ENCODE data around the gene PIGQ. TPM values are rescaled to one million over a fixed set of nuclear protein-coding genes. Genes with fewer than 3 reads are reported as not detected.
A peak's percentile ranks its signal among the peaks of the same experiment; 100 is the strongest.

The PIGQ gene
- polyA plus RNA-seq (2012; rRNA removed): 38.7 and 41.0 TPM in 2 replicates
- polyA plus RNA-seq (2012; cell fraction: cytosol; rRNA removed): 12.1 and 22.4 TPM in 2 replicates
- polyA plus RNA-seq (2012; cell fraction: nucleus; rRNA removed): 154 and 238 TPM in 2 replicates

- Histone ChIP-seq H3K4me1 (ENCODE audit: control insufficient read depth in 1 of 2, insufficient read depth in 2 of 2, low read depth in 1 of 2, low read length in 1 of 2) (peaks cover 11 to 56% of the 10 kb centered on the region in 2 experiments; a peak in 2 of 4 replicates), H3K9ac (peak within 1 kb of the TSS; percentile 83), H3K4me3 (ENCODE audit: low read depth in 2 of 2, low read length in 1 of 2) (peak within 1 kb of the TSS; percentile 93 to 99), H2AFZ (ENCODE audit: low read depth) (peak within 1 kb of the TSS; percentile 81; the same call in 1 of the 2 replicates), H3K4me2 (peak within 1 kb of the TSS; percentile 97), H3K9me3 (no peaks in the 10 kb centered on the region), H3K36me3 (replicated peaks in 1 of 2; ENCODE audit: control insufficient read depth in 1 of 2, insufficient read depth in 2 of 2, low read length in 1 of 2) (peaks cover 0 to 13% of the 10 kb centered on the region in 2 experiments), H3K79me2 (ENCODE audit: insufficient read depth) (peaks cover 17% of the 10 kb centered on the region), H3K27me3 (ENCODE audit: insufficient read depth) (no peaks in the 10 kb centered on the region), H3K9me2 (no peaks in the 10 kb centered on the region), H4K20me1 (ENCODE audit: insufficient read depth) (no peaks in the 10 kb centered on the region), H3K27ac (ENCODE audit: low read depth in 2 of 2, low read length in 1 of 2) (peak within 1 kb of the TSS; percentile 59 to 90; a peak in 3 of 4 replicates), H3F3A (replicated peaks; ENCODE audit: insufficient read depth) (no peaks in the 10 kb centered on the region)
- DNase-seq: peak; percentile 91
- POLR2A ChIA-PET: interaction anchor here (1.2 kb wide), 1 partner anchor 19 kb away, joined by 3 read pairs; no protein-coding TSS in a partner anchor
- TF ChIP-seq TAF1 (IDR thresholded peaks at IDR 0.05; ENCODE audit: borderline replicate concordance, low read depth, low read length): peak; percentile 51; the same call in 1 of the 2 replicates
- TF ChIP-seq MEF2A (IDR thresholded peaks at IDR 0.05; ENCODE audit: borderline replicate concordance, low read depth): no peak
- TF ChIP-seq, protein P1, sequence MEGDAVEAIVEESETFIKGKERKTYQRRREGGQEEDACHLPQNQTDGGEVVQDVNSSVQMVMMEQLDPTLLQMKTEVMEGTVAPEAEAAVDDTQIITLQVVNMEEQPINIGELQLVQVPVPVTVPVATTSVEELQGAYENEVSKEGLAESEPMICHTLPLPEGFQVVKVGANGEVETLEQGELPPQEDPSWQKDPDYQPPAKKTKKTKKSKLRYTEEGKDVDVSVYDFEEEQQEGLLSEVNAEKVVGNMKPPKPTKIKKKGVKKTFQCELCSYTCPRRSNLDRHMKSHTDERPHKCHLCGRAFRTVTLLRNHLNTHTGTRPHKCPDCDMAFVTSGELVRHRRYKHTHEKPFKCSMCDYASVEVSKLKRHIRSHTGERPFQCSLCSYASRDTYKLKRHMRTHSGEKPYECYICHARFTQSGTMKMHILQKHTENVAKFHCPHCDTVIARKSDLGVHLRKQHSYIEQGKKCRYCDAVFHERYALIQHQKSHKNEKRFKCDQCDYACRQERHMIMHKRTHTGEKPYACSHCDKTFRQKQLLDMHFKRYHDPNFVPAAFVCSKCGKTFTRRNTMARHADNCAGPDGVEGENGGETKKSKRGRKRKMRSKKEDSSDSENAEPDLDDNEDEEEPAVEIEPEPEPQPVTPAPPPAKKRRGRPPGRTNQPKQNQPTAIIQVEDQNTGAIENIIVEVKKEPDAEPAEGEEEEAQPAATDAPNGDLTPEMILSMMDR (IDR thresholded peaks at IDR 0.05): no peak
- no peak for TF ChIP-seq JUND (IDR thresholded peaks at IDR 0.05)
- TF ChIP-seq TCF12 (IDR thresholded peaks at IDR 0.05): no peak
- TF ChIP-seq, protein P2, sequence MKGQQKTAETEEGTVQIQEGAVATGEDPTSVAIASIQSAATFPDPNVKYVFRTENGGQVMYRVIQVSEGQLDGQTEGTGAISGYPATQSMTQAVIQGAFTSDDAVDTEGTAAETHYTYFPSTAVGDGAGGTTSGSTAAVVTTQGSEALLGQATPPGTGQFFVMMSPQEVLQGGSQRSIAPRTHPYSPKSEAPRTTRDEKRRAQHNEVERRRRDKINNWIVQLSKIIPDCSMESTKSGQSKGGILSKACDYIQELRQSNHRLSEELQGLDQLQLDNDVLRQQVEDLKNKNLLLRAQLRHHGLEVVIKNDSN (IDR thresholded peaks at IDR 0.05; ENCODE audit: borderline replicate concordance, low read depth): no peak
- TF ChIP-seq, protein P3, sequence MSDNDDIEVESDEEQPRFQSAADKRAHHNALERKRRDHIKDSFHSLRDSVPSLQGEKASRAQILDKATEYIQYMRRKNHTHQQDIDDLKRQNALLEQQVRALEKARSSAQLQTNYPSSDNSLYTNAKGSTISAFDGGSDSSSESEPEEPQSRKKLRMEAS (IDR thresholded peaks at IDR 0.05; ENCODE audit: low read depth): no peak
- no peak for TF ChIP-seq RFX5 (IDR thresholded peaks at IDR 0.05; ENCODE audit: low read length)
- TF ChIP-seq GABPA (IDR thresholded peaks at IDR 0.05; ENCODE audit: low read depth): peak; percentile 60; the same call in 1 of the 2 replicates
- TF ChIP-seq SIN3A (IDR thresholded peaks at IDR 0.05; ENCODE audit: borderline replicate concordance, low read depth, low read length): no peak
- TF ChIP-seq ELF1 (IDR thresholded peaks at IDR 0.05): no peak
- TF ChIP-seq REST (IDR thresholded peaks at IDR 0.05; ENCODE audit: low read depth, low read length): no peak
- WGBS (ENCODE audit: low lambda C conversion rate): under 1% methylated on average over 39 of the region's 87 CpGs
- CTCF ChIA-PET: interaction anchor here (2.0 kb wide), 1 partner anchor 43 kb away, joined by 5 read pairs; no protein-coding TSS in a partner anchor
These were observed at the start of gene PIGQ for GRCh38 chr16:569445-570254. TSS of gene PIGQ (plus strand) at chr16:569968. CDS start at chr16:574075, 4,107 bp downstream.
